H9 (cell line): ENCODE data around the gene NADSYN1. TPM values are rescaled to one million over a fixed set of nuclear protein-coding genes. Genes with fewer than 3 reads are reported as not detected.

Experiments used
- DNase-seq: peaks from one replicate; pipeline ENCODE4 v3.0.0-alpha.2; 2017
- H2AFZ ChIP-seq: one replicate; pipeline ENCODE4 v1.6.1; 2013; ENCODE audit warnings: mild to moderate bottlenecking, low read length, control low read depth, moderate library complexity
- H2AK5ac ChIP-seq: 2 replicates; pipeline ENCODE4 v1.6.1; 2013; ENCODE audit warnings: low read length, control low read depth, mixed read lengths; ENCODE audit not compliant: insufficient read length
- H2BK120ac ChIP-seq: one replicate; pipeline ENCODE4 v1.6.1; 2013; ENCODE audit warnings: low read depth, mild to moderate bottlenecking, low read length, control low read depth, inconsistent platforms; ENCODE audit not compliant: poor library complexity, severe bottlenecking
- H2BK12ac ChIP-seq: 2 replicates; pipeline ENCODE4 v1.6.1; 2013; ENCODE audit warnings: low read length, control low read depth, mixed read lengths, low read depth; ENCODE audit not compliant: insufficient read length
- H2BK15ac ChIP-seq: 2 replicates; pipeline ENCODE4 v1.6.1; 2013; ENCODE audit warnings: low read depth, low read length, control low read depth
- H2BK20ac ChIP-seq: one replicate; pipeline ENCODE4 v1.6.1; 2013; ENCODE audit warnings: low read depth, mild to moderate bottlenecking, low read length, control low read depth, inconsistent platforms; ENCODE audit not compliant: poor library complexity, severe bottlenecking
- H2BK5ac ChIP-seq: 2 replicates; pipeline ENCODE4 v1.6.1; 2013; ENCODE audit warnings: low read length, control low read depth, mixed read lengths; ENCODE audit not compliant: insufficient read length
- H3K14ac ChIP-seq: 2 replicates; pipeline ENCODE4 v1.6.1; 2013; ENCODE audit warnings: low read length, control low read depth; ENCODE audit not compliant: insufficient read depth
- H3K18ac ChIP-seq: 2 replicates; pipeline ENCODE4 v1.6.1; 2013; ENCODE audit warnings: low read depth, mild to moderate bottlenecking, mixed read lengths, low read length, control low read depth; ENCODE audit not compliant: insufficient read length
- H3K23ac ChIP-seq: 2 replicates; pipeline ENCODE4 v1.6.1; 2013; ENCODE audit warnings: low read length, control low read depth, mixed read lengths, low read depth; ENCODE audit not compliant: insufficient read length
- H3K23me2 ChIP-seq: 2 replicates; pipeline ENCODE4 v1.6.1; 2013; ENCODE audit warnings: low read depth, mild to moderate bottlenecking, mixed read lengths, low read length, control low read depth; ENCODE audit not compliant: insufficient read length, poor library complexity, severe bottlenecking
- H3K27ac ChIP-seq: 2 replicates; pipeline ENCODE4 v1.5.1; 2013; ENCODE audit warnings: low read length, control low read depth, mixed read lengths, low read depth; ENCODE audit not compliant: insufficient read length
- H3K27me3 ChIP-seq: 2 replicates; pipeline ENCODE4 v1.6.1; 2013; ENCODE audit warnings: low read length, control low read depth, inconsistent platforms; ENCODE audit not compliant: insufficient read depth
- H3K4ac ChIP-seq: 2 replicates; pipeline ENCODE4 v1.6.1; 2013; ENCODE audit warnings: low read depth, mild to moderate bottlenecking, control low read depth, inconsistent platforms, low read length, moderate library complexity
- H3K4me1 ChIP-seq: 2 replicates; pipeline ENCODE4 v1.6.1; 2013; ENCODE audit warnings: low read length, control low read depth, inconsistent platforms; ENCODE audit not compliant: insufficient read depth
- H3K4me2 ChIP-seq: 2 replicates; pipeline ENCODE4 v1.6.1; 2013; ENCODE audit warnings: low read length, control low read depth, mixed read lengths; ENCODE audit not compliant: insufficient read length, insufficient read depth
- H3K56ac ChIP-seq: 2 replicates; pipeline ENCODE4 v1.6.1; 2013; ENCODE audit warnings: low read depth, mild to moderate bottlenecking, mixed read lengths, low read length, control low read depth; ENCODE audit not compliant: insufficient read length
- H3K79me1 ChIP-seq: 2 replicates; pipeline ENCODE4 v1.6.1; 2013; ENCODE audit warnings: low read depth, mild to moderate bottlenecking, moderate library complexity, low read length, control low read depth, inconsistent platforms; ENCODE audit not compliant: insufficient read depth, poor library complexity, severe bottlenecking
- H3K79me2 ChIP-seq: 2 replicates; pipeline ENCODE4 v1.6.1; 2013; ENCODE audit warnings: low read length, control low read depth, inconsistent platforms; ENCODE audit not compliant: insufficient read depth
- H3K9ac ChIP-seq: 2 replicates; pipeline ENCODE4 v1.6.1; 2013; ENCODE audit warnings: low read length, control low read depth, mixed read lengths; ENCODE audit not compliant: insufficient read length; ENCODE audit errors: extremely low read depth
- H3K9me3 ChIP-seq: one replicate; pipeline ENCODE4 v1.6.1; 2013; ENCODE audit warnings: low read depth, low read length, inconsistent platforms; ENCODE audit not compliant: control insufficient read depth
- H3T11ph ChIP-seq: one replicate; pipeline ENCODE4 v1.6.1; 2013; ENCODE audit warnings: mild to moderate bottlenecking, low read length, control low read depth, inconsistent platforms
- H4K20me1 ChIP-seq: one replicate; pipeline ENCODE4 v1.6.1; 2013; ENCODE audit not compliant: control insufficient read depth, insufficient read length, insufficient read depth
- H4K5ac ChIP-seq: 2 replicates; pipeline ENCODE4 v1.6.1; 2013; ENCODE audit warnings: low read depth, mild to moderate bottlenecking, mixed read lengths, low read length, control low read depth; ENCODE audit not compliant: insufficient read length
- H4K8ac ChIP-seq: replicated peaks from 2 replicates; pipeline ENCODE4 v1.6.1; 2013; ENCODE audit warnings: low read length, control low read depth, mixed read lengths, low read depth; ENCODE audit not compliant: insufficient read length
- H4K91ac ChIP-seq: 2 replicates; pipeline ENCODE4 v1.6.1; 2013; ENCODE audit warnings: low read depth, mild to moderate bottlenecking, moderate library complexity, mixed read lengths, low read length, control low read depth; ENCODE audit not compliant: insufficient read length
- H3K27ac Mint-ChIP-seq, 3 experiments: 2 replicates in 2 of 3; 3 replicates in 1 of 3; pipeline ENCODE4 v1.8.0; 2020 to 2021; ENCODE audit warnings: mixed read lengths in 3 of 3, mild to moderate bottlenecking in 1 of 3, moderate library complexity in 1 of 3
- H3K27me3 Mint-ChIP-seq: 2 replicates; pipeline ENCODE4 v1.8.0; 2021; ENCODE audit warnings: low read depth, mild to moderate bottlenecking, moderate library complexity, mixed read lengths
- H3K36me3 Mint-ChIP-seq, 3 experiments: 2 replicates in 2 of 3; 3 replicates in 1 of 3; pipeline ENCODE4 v1.8.0; 2020 to 2021; ENCODE audit warnings: low read depth in 3 of 3, mixed read lengths in 3 of 3; ENCODE audit not compliant: insufficient read depth in 1 of 3
- H3K4me1 Mint-ChIP-seq, 2 experiments: 2 replicates each; pipeline ENCODE4 v1.8.0; 2020; ENCODE audit warnings: mixed read lengths in 2 of 2
- H3K4me3 Mint-ChIP-seq, 2 experiments: 2 replicates in 1 of 2; 3 replicates in 1 of 2; pipeline ENCODE4 v1.8.0; 2020 to 2021; ENCODE audit warnings: mild to moderate bottlenecking in 2 of 2, mixed read lengths in 2 of 2, moderate library complexity in 1 of 2
- H3K9me3 Mint-ChIP-seq, 2 experiments: 2 replicates in 1 of 2; 3 replicates in 1 of 2; pipeline ENCODE4 v1.8.0; 2020; ENCODE audit warnings: mild to moderate bottlenecking in 2 of 2, mixed read lengths in 2 of 2, moderate library complexity in 1 of 2
- CTCF ChIP-seq: fragments of 200-600 bp; sonication (generic); conservative IDR thresholded peaks from 3 replicates; pipeline ENCODE4 v1.8.0; 2021; ENCODE audit warnings: antibody characterized with exemption, mild to moderate bottlenecking
- WGBS: extraction: QIAGEN DNeasy Blood & Tissue Kit; methylation state at CpG from one replicate; pipeline ENCODE4 v1.1.7; 2013; ENCODE audit warnings: missing lambda C conversion rate, low lambda C conversion rate, mixed read lengths; ENCODE audit not compliant: insufficient read length; ENCODE audit errors: extremely low coverage; 5-methylcytosine and 5-hydroxymethylcytosine counted together
- total RNA-seq: library from RNA; stranded (reverse); gene quantifications from 2 replicates; pipeline ENCODE4 v1.2.1, GENCODE V29; 2021

Gene NADSYN1
- total RNA-seq, 1 experiment from 2014 or later = 44.2 TPM

GRCh38 chr11:71490731-71491390 is 37.9 kb downstream of the NADSYN1 start:
- H3K9me3 ChIP-seq = no peaks in the 10 kb centered on the region
- Mint-ChIP-seq H3K27ac (peak overlapping the region in 2 of 3 experiments; percentile 45 to 86; a peak in 3 of 7 replicates), H3K27me3 (no peaks in the 10 kb centered on the region), H3K4me3 (no peak overlapping the region), H3K4me1 (peaks cover 4 to 6% of the 10 kb centered on the region in 2 experiments; a peak in 3 of 4 replicates), H3K36me3 (peaks cover 18 to 77% (median 36%) of the 10 kb centered on the region in 3 experiments), H3K9me3 (no peaks in the 10 kb centered on the region)
- H2BK5ac ChIP-seq = no peak overlapping the region
- H3T11ph ChIP-seq = no peak overlapping the region
- no peak overlapping the region for H3K4ac ChIP-seq
- H4K20me1 ChIP-seq = no peaks in the 10 kb centered on the region
- no peak overlapping the region for H3K18ac ChIP-seq
- no peak for TF ChIP-seq CTCF
- H3K9ac ChIP-seq = no peak overlapping the region
- H4K5ac ChIP-seq = no peak overlapping the region
- H3K4me2 ChIP-seq = no peak overlapping the region
- H3K79me2 ChIP-seq = no peaks in the 10 kb centered on the region
- no peak overlapping the region for H4K91ac ChIP-seq
- no peaks in the 10 kb centered on the region for H3K4me1 ChIP-seq
- no peaks in the 10 kb centered on the region for H3K79me1 ChIP-seq
- H2BK120ac ChIP-seq = no peak overlapping the region
- H2BK15ac ChIP-seq = no peak overlapping the region
- H2AFZ ChIP-seq = no peak overlapping the region
- H2BK20ac ChIP-seq = no peak overlapping the region
- H3K23me2 ChIP-seq = no peaks in the 10 kb centered on the region
- no peak overlapping the region for H3K56ac ChIP-seq
- no peak overlapping the region for H4K8ac ChIP-seq
- WGBS = no CpG with 5 or more reads among the region's 28 CpGs
- H2BK12ac ChIP-seq = no peak overlapping the region
- DNase-seq = no peak
- H3K14ac ChIP-seq = no peak overlapping the region
- no peak overlapping the region for H3K27ac ChIP-seq
- no peak overlapping the region for H2AK5ac ChIP-seq
- H3K23ac ChIP-seq = no peak overlapping the region
- H3K27me3 ChIP-seq = no peaks in the 10 kb centered on the region
